ENCODE data around the gene C11orf52. TPM values are rescaled to one million over a fixed set of nuclear protein-coding genes. Genes with fewer than 3 reads are reported as not detected.

The C11orf52 gene
- total and polyA plus RNA-seq, 4 donors: 4.2 to 10.9 (median 7.4) TPM

Small RNA genes lying within 50 kb of the gene (small RNA-seq; reads per million reads assigned to genes)
- gene C11orf52: not detected
- gene RNA5SP351: not detected
- gene RPL37AP8: 0.15 reads per million

Other genes with a start within 250 kb of the C11orf52 start
- gene PPP2R1B, start 152.5 kb upstream of the C11orf52 start, total RNA-seq: 100 to 1,000 TPM in 1 of 2 donors, 10 to 100 TPM in 1; 50.1 to 316 TPM
- 10 to 100 TPM; 33.2 to 55.0 TPM for gene PPP2R1B, start 152.5 kb upstream of the C11orf52 start, polyA plus RNA-seq
- 10 to 100 TPM; 25.5 to 36.3 TPM for gene ALG9, start 47.3 kb upstream of the C11orf52 start, total RNA-seq
- gene ALG9, start 47.3 kb upstream of the C11orf52 start, polyA plus RNA-seq: 10 to 100 TPM; 13.7 to 14.9 TPM
- 1 to 10 TPM; 1.3 to 2.3 TPM for gene FDXACB1, start 39.7 kb upstream of the C11orf52 start, total RNA-seq
- gene FDXACB1, start 39.7 kb upstream of the C11orf52 start, polyA plus RNA-seq: 1 to 10 TPM in 1 of 2 donors, under 1 TPM in 1; 0.95 to 1.3 TPM
- 1 to 10 TPM; 6.2 to 8.2 TPM for gene CFAP68, start 39.4 kb upstream of the C11orf52 start, total RNA-seq
- gene CFAP68, start 39.4 kb upstream of the C11orf52 start, polyA plus RNA-seq: 10 to 100 TPM; 19.3 to 27.8 TPM
- gene CRYAB, start 7.1 kb upstream of the C11orf52 start, total RNA-seq: 1 to 10 TPM in 1 of 2 donors, under 1 TPM in 1; 0.33 to 2.6 TPM
- 1 to 10 TPM; 4.7 to 8.6 TPM for gene CRYAB, start 7.1 kb upstream of the C11orf52 start, polyA plus RNA-seq
- gene HSPB2, start 6.2 kb upstream of the C11orf52 start, total RNA-seq: under 1 TPM in 1 of 2 donors, not detected in 1; 0.14 TPM
- under 1 TPM; 0.61 to 0.85 TPM for gene HSPB2, start 6.2 kb upstream of the C11orf52 start, polyA plus RNA-seq
- 10 to 100 TPM in 1 of 2 donors, 1 to 10 TPM in 1; 7.3 to 12.5 TPM for gene DIXDC1, start 18.4 kb downstream of the C11orf52 start, total RNA-seq
- 1 to 10 TPM; 2.8 to 4.1 TPM for gene DIXDC1, start 18.4 kb downstream of the C11orf52 start, polyA plus RNA-seq
- gene DLAT, start 106.5 kb downstream of the C11orf52 start, total RNA-seq: 10 to 100 TPM; 15.6 to 16.3 TPM
- 10 to 100 TPM in 1 of 2 donors, 1 to 10 TPM in 1; 8.8 to 10.8 TPM for gene DLAT, start 106.5 kb downstream of the C11orf52 start, polyA plus RNA-seq
- under 1 TPM; 0.25 to 0.42 TPM for gene PIH1D2, start 155.1 kb downstream of the C11orf52 start, total RNA-seq
- gene PIH1D2, start 155.1 kb downstream of the C11orf52 start, polyA plus RNA-seq: under 1 TPM; 0.43 to 0.52 TPM
- gene NKAPD1, start 155.4 kb downstream of the C11orf52 start, total RNA-seq: 10 to 100 TPM in 1 of 2 donors, 1 to 10 TPM in 1; 7.3 to 11.2 TPM
- gene NKAPD1, start 155.4 kb downstream of the C11orf52 start, polyA plus RNA-seq: 1 to 10 TPM; 5.3 to 7.6 TPM
- gene TIMM8B, start 167.8 kb downstream of the C11orf52 start, total RNA-seq: 10 to 100 TPM; 23.4 to 80.0 TPM
- gene TIMM8B, start 167.8 kb downstream of the C11orf52 start, polyA plus RNA-seq: 100 to 1,000 TPM in 1 of 2 donors, 10 to 100 TPM in 1; 77.5 to 108 TPM
- 100 to 1,000 TPM; 154 to 164 TPM for gene SDHD, start 168.0 kb downstream of the C11orf52 start, total RNA-seq
- 100 to 1,000 TPM; 190 to 277 TPM for gene SDHD, start 168.0 kb downstream of the C11orf52 start, polyA plus RNA-seq
- gene IL18, start 245.2 kb downstream of the C11orf52 start, total RNA-seq: 1 to 10 TPM; 3.8 to 5.2 TPM
- gene IL18, start 245.2 kb downstream of the C11orf52 start, polyA plus RNA-seq: 1 to 10 TPM; 3.0 to 3.3 TPM
- gene TEX12, start 248.5 kb downstream of the C11orf52 start, total RNA-seq: under 1 TPM in 1 of 2 donors, not detected in 1; 0.42 TPM
- under 1 TPM; 0.07 to 0.29 TPM for gene TEX12, start 248.5 kb downstream of the C11orf52 start, polyA plus RNA-seq